GM21381 (cell line): Measurements from ENCODE around the gene PDE2A.
A peak's percentile ranks its signal among the peaks of the same experiment; 100 is the strongest.

ENCODE experiments used
- ATAC-seq: cut with Tn5 transposase; IDR thresholded peaks from one replicate; pipeline ENCODE4 v1.9.1; 2021; ENCODE audit warnings: mild to moderate bottlenecking, moderate library complexity; ENCODE audit not compliant: unreplicated experiment

The PDE2A gene

DNA sequence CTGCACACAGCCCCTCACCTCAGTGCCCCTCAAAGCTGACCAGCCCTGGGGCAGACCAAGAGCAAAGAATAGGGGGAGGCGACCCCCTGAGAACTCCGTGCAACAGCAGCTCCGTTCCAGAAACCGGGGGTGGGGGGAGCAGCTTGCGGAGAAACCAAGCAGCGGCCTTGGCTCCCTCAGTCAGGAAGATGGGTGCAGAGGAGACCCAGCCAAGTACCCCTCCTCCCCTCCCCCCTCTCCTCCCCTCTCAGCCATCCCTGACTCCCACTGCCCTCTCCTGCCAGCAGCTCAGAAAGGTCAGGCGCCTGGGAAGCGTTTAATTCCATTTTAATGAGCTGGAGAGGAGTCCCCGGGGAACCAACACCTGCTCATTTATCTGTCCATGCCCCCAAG, 78.9 kb downstream of the PDE2A start:
- ATAC-seq = no peak

GRCh38 chr11:72594493-72595291, 79.5 kb downstream of the PDE2A start:
- ATAC-seq = no peak

- ATAC-seq = no peak
Observed at GRCh38 chr11:72592698-72593495, 81.3 kb downstream of the PDE2A start.

DNA sequence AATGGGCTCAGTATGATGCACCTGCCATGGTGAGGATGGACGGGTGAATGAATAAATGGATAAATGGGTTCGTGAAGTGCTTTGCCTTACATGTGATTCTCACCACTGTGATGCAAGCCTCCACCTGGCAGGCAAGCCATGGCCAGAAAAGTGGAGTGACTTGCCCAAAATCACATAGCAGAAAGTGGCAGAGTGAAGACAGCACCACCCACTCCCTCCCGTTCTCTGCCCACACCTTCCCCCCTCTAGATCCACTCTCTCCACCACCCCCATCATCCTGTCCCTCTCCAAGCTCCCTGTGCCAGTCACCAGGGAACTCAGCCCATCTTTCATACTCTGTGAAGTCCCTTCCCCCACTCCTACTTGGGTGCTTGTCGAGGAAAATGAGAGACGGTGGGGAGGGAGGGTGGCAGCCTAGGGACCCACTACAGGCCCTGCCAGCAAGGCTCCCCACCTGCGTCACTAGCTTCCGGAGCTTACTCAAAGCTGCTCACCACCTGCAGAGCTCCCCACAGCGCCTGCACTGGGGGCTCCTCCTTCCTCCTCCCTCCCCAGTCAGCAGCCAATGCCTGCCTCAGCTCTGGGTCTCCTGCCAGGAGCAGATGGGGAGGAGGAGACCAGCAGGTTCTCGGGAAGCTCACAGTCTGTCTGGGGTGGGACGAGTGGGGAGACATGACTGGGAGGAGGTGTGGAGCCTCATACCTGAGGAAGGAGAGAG, 82.3 kb downstream of the PDE2A start:
- ATAC-seq = no peak

DNA sequence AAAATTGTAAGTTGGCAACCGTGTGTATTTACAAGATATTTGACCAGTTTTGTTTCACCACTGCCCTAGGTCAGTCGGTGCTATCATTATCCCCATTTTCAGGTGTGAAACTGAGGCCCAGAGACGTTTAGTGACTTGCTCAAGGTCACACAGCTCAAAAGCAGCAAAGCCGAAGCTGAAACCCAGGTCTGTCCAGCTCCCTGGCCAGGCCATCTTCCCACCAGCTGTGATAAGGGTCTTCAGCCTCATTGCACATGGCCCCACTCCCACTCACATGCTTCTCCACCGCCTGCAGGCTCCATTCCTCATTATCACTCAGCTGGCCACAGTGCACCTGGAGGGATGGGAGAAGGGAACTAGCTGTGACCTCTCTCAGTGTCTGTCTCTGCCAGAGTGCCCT, 83.2 kb downstream of the PDE2A start:
- ATAC-seq = no peak

GRCh38 chr11:72589802-72590761, 84.1 kb downstream of the PDE2A start:
- no peak for ATAC-seq

DNA sequence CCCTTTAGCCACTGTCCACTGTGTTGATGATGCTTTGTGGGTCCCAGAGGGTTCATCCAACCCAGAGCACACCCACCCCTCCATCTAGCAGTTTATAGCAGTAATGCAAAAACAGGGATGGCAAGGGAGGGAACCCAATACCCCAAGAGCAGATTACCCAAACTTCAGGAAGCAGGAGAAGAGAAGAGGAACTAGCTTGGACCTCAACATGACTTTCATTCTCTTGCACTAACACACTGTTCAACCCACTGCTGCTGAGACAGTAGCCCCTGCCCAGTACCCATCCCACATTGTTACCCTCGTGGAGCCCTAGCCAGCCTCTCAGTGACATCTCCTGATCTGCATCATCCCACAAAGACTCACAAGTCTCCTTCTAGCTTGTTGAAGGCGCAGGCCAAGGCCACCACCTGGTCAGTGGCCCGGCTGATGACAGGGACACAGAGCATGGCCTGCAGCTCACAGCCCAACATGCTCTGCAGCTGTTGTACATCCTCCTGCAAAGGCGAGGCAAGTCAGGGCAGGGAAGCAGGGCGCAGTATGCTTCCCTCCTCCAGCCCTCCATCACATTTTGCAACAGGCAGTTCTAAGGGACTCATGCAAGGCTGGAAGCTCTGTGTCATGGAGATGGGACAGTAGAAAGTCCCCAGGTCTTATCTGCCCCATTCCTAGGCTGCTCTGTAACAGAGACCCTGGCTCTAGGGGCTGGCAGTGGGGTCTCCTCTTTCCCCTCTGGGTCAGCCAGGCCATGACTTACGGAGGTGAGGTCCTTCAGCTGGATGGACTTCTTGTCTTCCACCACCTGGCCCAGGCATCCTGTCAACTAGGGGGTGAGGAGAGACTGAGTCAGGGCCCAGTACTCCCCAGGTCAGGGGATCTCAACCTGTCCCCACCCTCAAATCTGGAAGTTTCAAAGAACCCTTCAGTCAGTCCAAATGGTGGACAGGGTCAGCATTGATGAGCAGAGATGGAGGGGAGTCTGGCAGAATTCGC, 85.5 kb downstream of the PDE2A start:
- no peak for ATAC-seq

GRCh38 chr11:72587696-72588095, 86.5 kb downstream of the PDE2A start:
- ATAC-seq = no peak

- no peak for ATAC-seq
Observed at GRCh38 chr11:72586321-72587090, 87.7 kb downstream of the PDE2A start.

DNA sequence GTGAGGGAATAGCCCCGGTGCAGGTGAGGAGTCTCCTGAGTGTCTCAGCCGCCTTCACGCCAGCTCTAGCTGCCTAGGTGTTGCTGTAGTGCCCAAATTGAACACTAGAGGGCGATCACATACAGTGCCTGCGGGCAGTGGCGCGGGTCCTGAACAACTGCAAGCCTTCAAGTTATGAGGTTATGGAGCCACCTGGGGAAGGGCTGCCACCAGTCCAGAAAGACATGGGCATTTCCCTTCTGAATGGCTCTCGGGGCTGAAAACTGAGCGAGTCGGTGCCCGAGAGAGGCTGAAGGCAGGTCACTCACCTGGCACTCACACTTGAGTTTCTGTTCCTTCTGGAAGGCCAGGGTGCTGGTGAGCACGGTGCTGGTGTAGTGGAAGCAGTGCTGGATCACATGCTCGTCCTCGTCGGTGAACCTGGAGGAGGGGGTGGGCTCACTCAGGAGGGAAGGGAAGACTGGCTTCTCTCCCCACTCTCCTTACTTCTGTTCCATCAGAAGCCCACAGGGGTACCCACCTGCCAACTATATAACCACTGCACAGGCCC, 88.4 kb downstream of the PDE2A start:
- peak; percentile 57 for ATAC-seq

- ATAC-seq = no peak
Observed at GRCh38 chr11:72584939-72585597, 89.2 kb downstream of the PDE2A start.

DNA sequence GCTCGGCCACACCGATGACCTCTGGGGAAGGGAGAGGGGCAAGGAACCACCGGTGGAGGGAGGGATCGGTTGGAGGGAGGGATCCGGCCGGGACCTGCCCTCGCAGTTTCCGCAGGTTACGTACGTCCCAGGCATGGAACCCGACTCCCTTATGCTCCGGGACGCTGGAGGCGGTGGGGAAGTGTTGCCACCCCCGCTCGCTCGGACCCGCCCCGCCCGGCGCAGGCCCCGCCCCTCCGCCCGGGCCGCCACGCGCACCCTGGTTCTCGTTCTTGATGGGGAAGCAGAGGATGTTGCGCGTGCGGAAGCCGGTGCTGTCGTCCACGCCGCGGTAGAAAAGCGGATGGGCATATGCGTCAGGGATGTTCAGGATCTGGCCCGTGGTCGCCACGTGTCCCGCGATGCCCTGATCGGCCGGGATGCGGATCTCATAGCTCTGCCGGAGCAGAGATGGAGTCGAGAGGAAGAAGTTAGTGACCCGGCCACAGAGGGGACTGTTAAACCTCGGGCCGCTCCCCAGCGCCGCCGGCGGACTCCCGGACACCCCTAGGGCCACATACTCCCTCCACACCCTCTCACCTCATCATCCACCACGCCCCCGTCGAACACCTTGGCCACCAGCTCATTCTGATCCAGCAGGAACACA, 89.8 kb downstream of the PDE2A start:
- ATAC-seq = no peak

- ATAC-seq = no peak
Observed at GRCh38 chr11:72583616-72584292, 90.5 kb downstream of the PDE2A start.

GRCh38 chr11:72583177-72583553, 91.1 kb downstream of the PDE2A start:
- no peak for ATAC-seq

DNA sequence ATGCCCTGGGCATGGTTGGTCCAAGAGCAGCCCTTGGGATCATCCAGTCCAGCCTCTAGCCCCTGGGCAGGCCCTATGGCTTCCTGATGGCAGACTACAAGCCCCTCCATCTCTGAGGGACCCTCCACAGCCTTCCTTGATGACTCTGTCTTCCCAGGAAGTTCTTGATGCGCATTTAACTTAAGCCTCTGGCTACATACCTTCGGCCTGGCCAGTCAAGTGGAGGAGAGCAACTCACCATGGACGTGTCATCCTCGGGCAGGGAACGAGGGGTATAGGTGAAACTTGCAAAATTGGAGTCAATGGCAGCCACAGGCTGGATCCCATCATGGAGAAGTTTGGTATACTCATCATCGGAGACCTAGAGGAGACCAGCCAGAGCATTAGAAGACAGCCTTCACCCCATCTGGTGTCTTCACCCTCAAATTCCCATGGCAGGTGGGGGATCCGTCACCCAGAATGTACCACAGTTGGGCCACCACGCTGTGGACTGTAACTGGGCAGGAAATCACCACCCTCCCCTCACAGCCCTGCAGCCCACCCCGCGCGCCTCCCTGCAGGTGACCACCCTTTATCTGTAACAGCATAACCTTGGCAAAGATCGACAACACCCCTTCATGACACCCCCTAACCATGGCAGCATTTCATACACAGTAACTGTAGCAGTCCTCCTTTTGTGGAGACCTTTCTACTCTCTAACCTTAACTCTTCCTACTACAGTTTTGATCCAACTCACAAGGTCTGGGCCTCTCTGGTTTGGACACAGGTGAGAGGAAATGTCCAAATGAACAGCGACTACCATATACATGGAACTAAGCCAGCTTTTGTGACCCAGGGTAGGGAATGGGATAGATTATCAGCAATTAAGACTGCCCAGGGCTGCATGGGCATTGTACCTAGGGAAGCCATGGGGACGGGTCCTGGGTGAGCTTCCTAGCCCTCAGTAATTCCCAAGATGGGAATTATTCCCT, 91.7 kb downstream of the PDE2A start:
- no peak for ATAC-seq

GRCh38 chr11:72581067-72581466, 93.2 kb downstream of the PDE2A start:
- ATAC-seq = no peak
